HCT116 (cell line): ENCODE measurements around the gene GNAI3. TPM values are rescaled to one million over a fixed set of nuclear protein-coding genes. Genes with fewer than 3 reads are reported as not detected.

ENCODE experiments used
- ATAC-seq: fragments of 200-7000 bp; cut with Tn5 transposase; 2 replicates; pipeline ENCODE4 v1.9.1; 2020; ENCODE audit warnings: mild to moderate bottlenecking, moderate library complexity
- BruUV-seq: library from RNA; stranded (reverse); fragments of 400-500 nt; replicated peaks from 2 replicates; lab custom pipeline; 2021; lab: Mats Ljungman, UMichigan
- CTCF ChIA-PET: fragments of 300-600 bp; sonication (Branson Sonifier 250); formaldehyde crosslinking; loops from one replicate; lab custom pipeline; 2021; ENCODE audit warnings: antibody characterized with exemption; lab: Charles Lee
- POLR2A ChIA-PET: fragments of 300-600, 350-600 bp; sonication (Branson Sonifier 250); formaldehyde crosslinking; loops from one replicate; lab custom pipeline; 2021; ENCODE audit warnings: antibody characterized with exemption; lab: Charles Lee
- RAD21 ChIA-PET, 2 experiments: fragments of 300-600 bp; sonication (Branson Sonifier 250); formaldehyde crosslinking; loops; one replicate each; lab custom pipeline; 2023; ENCODE audit warnings: low total read pairs in 2 of 2; ENCODE audit not compliant: uncharacterized antibody in 2 of 2, unreplicated experiment in 2 of 2, low non-redundant PET in 1 of 2; lab: Charles Lee
- DNase-seq: peaks from one replicate; pipeline ENCODE4 v3.0.0-alpha.2; 2010; ENCODE audit warnings: low read depth, low spot score
- H2AFZ ChIP-seq: fragments of 200-600 bp; shearing (Covaris generic), sonication (generic); 2 replicates; pipeline ENCODE4 v1.6.1; 2017; ENCODE audit warnings: low read depth, mixed run types, mixed read lengths, antibody characterized with exemption, low read length; ENCODE audit not compliant: poor library complexity, severe bottlenecking
- H3K27ac ChIP-seq: 2 replicates; pipeline ENCODE4 v1.5.1; 2012; ENCODE audit warnings: low read depth, low read length
- H3K27me3 ChIP-seq: fragments of 200-600 bp; sonication (generic); 2 replicates; pipeline ENCODE4 v1.6.1; 2016; ENCODE audit warnings: mixed run types, low read length, mixed read lengths; ENCODE audit not compliant: insufficient read depth
- H3K36me3 ChIP-seq, 2 experiments: fragments of 200-500 bp in 1 of 2; fragments of 200-600 bp in 1 of 2; sonication (Bioruptor generic) in 1 of 2; sonication (generic) in 1 of 2; 2 replicates each; pipeline versions ENCODE4 v1.5.1 to v1.6.1; 2014 to 2016; ENCODE audit warnings: low read length in 2 of 2, inconsistent platforms in 1 of 2, mixed read lengths in 1 of 2, mixed run types in 1 of 2; ENCODE audit not compliant: insufficient read depth in 2 of 2, control insufficient read depth in 1 of 2
- H3K4me1 ChIP-seq, 2 experiments: fragments of 200-600 bp in 1 of 2; sonication (generic) in 1 of 2; 2 replicates each; pipeline versions ENCODE4 v1.5.1 to v1.6.1; 2012 to 2017; ENCODE audit warnings: low read length in 2 of 2, inconsistent platforms in 1 of 2, mild to moderate bottlenecking in 1 of 2, mixed read lengths in 1 of 2, mixed run types in 1 of 2, moderate library complexity in 1 of 2; ENCODE audit not compliant: insufficient read depth in 2 of 2, control insufficient read depth in 1 of 2
- H3K4me2 ChIP-seq: fragments of 200-600 bp; sonication (generic); 2 replicates; pipeline ENCODE4 v1.6.1; 2017; ENCODE audit warnings: mixed run types, low read length, mixed read lengths
- H3K4me3 ChIP-seq, 2 experiments: fragments of 200-600 bp in 1 of 2; sonication (generic) in 1 of 2; replicated peaks in 1 of 2; 2 replicates each; pipeline ENCODE4 v1.5.1; 2011 to 2016; ENCODE audit warnings: low read length in 2 of 2, control low read depth in 1 of 2, low read depth in 1 of 2, mild to moderate bottlenecking in 1 of 2, mixed read lengths in 1 of 2, mixed run types in 1 of 2
- H3K79me2 ChIP-seq: fragments of 200-600 bp; sonication (generic); 2 replicates; pipeline ENCODE4 v1.6.1; 2017; ENCODE audit warnings: mild to moderate bottlenecking, mixed run types, low read length, moderate library complexity, mixed read lengths; ENCODE audit not compliant: insufficient read depth
- H3K9ac ChIP-seq: fragments of 200-600 bp; sonication (generic); 2 replicates; pipeline ENCODE4 v1.6.1; 2016; ENCODE audit warnings: low read length, mixed read lengths
- H3K9me2 ChIP-seq: fragments of 200-600 bp; sonication (generic), shearing (Covaris generic); 2 replicates; pipeline ENCODE4 v1.6.1; 2017; ENCODE audit warnings: mixed run types, mild to moderate bottlenecking, moderate library complexity; ENCODE audit not compliant: insufficient read depth
- H3K9me3 ChIP-seq, 2 experiments: fragments of 200-500 bp in 1 of 2; fragments of 200-600 bp in 1 of 2; sonication (Bioruptor generic) in 1 of 2; sonication (generic) in 1 of 2; 2 replicates each; pipeline ENCODE4 v1.6.1; 2014 to 2017; ENCODE audit warnings: low read length in 2 of 2, mixed read lengths in 2 of 2, inconsistent platforms in 1 of 2, low read depth in 1 of 2, mild to moderate bottlenecking in 1 of 2, mixed run types in 1 of 2, moderate library complexity in 1 of 2; ENCODE audit not compliant: control insufficient read depth in 1 of 2, insufficient read depth in 1 of 2
- H4K20me1 ChIP-seq: fragments of 200-600 bp; sonication (generic), shearing (Covaris generic); 2 replicates; pipeline ENCODE4 v1.6.1; 2017; ENCODE audit warnings: mixed run types, mild to moderate bottlenecking, moderate library complexity; ENCODE audit not compliant: insufficient read depth
- CBX3 ChIP-seq: IDR thresholded peaks from 2 replicates; pipeline ENCODE4 v1.6.1; 2012; ENCODE audit warnings: low read depth
- ELF1 ChIP-seq: IDR thresholded peaks from 2 replicates; pipeline ENCODE4 v1.6.1; 2012; ENCODE audit warnings: low read depth, borderline replicate concordance
- EZH2 ChIP-seq: fragments of 200-600 bp; sonication (generic); IDR thresholded peaks from 2 replicates; pipeline ENCODE4 v1.6.1; 2017; ENCODE audit warnings: antibody characterized with exemption, mixed run types
- POLR2A ChIP-seq: IDR thresholded peaks from 2 replicates; pipeline ENCODE4 v1.7.0; 2011; ENCODE audit warnings: borderline replicate concordance; ENCODE audit not compliant: insufficient read depth, insufficient read length; ENCODE audit errors: extremely low read depth
- POLR2AphosphoS5 ChIP-seq: IDR thresholded peaks from 2 replicates; pipeline ENCODE4 v1.6.1; 2011; ENCODE audit warnings: mild to moderate bottlenecking, low read depth, low read length, moderate library complexity
- SIN3A ChIP-seq: IDR thresholded peaks from 2 replicates; pipeline ENCODE4 v1.6.1; 2012; ENCODE audit warnings: low read depth
- TCF7L2 ChIP-seq: IDR thresholded peaks from 2 replicates; pipeline ENCODE4 v1.7.0; 2011; ENCODE audit warnings: borderline replicate concordance, inconsistent platforms; ENCODE audit not compliant: insufficient read depth, insufficient read length; ENCODE audit errors: extremely low read depth
- ZNF274 ChIP-seq: fragments of 200-500 bp; sonication (Bioruptor generic); IDR thresholded peaks from 2 replicates; pipeline ENCODE4 v1.6.1; 2014; ENCODE audit warnings: mild to moderate bottlenecking, low read depth, low read length, inconsistent platforms
- intact Hi-C: fragments of 100-400 bp; cut with micrococcal nuclease; formaldehyde crosslinking; loops from 2 replicates; pipeline ENCODE4 v1.10.0; 2022
- total RNA-seq: library from RNA; stranded (reverse); gene quantifications from one replicate; pipeline ENCODE4 v1.2.1, GENCODE V29; 2021; ENCODE audit not compliant: unreplicated experiment
- TF ChIP-seq, protein P1 (sequence below): IDR thresholded peaks from 2 replicates; pipeline ENCODE4 v1.6.1; 2012; ENCODE audit warnings: low read depth

Gene GNAI3
- total RNA-seq, 1 experiment from 2014 or later = 9.5 TPM

DNA sequence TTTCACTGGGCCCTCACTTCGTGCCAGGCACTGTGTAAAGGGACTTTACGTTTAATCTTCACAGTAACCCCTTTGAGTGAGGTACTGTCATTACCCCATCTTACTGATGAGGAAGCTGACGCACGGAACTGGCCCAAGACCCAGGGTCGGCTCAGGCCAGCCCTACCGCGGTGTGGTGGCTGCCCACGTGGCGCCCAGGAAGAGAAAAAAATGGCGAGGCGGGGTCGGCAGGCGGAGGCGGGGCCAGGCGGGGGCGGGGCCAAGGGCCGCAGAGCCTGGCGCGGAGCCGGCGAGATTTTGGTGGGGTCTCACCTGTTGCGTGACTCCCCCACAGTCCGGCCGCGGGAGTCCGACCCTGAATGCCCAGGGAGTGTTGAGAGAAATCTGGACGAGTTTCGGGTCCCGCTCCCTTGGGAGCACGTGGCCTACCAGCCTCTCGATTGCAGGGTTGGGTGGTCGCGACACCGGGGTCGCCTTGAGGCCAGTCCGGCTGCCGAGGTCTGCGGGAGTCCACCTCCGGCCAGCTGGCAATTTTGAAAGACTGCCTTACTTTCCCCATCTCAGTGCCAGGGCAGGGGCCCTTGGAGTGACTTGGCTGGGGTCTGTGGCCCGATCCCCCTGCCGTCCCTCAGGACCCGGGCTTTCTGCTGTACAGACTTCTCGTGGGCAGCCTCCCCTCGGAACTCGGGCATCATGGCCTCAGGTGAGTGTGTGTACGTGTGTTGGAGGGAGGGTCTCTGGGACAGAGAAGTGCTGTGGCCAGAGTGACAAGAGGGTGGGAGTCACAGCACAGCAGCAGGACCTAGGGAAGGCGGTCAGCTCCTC lies 71.4 kb downstream of the GNAI3 start, which contains the start of the genes AMPD2 and GNAT2 (continued):
- TF ChIP-seq ELF1 = no peak
- peak; percentile 67 for TF ChIP-seq POLR2A
- no peak for TF ChIP-seq EZH2
- no peak for TF ChIP-seq TCF7L2
- peak; percentile 80 for TF ChIP-seq SIN3A
- TF ChIP-seq, all 23 proteins: peak for 7

DNA sequence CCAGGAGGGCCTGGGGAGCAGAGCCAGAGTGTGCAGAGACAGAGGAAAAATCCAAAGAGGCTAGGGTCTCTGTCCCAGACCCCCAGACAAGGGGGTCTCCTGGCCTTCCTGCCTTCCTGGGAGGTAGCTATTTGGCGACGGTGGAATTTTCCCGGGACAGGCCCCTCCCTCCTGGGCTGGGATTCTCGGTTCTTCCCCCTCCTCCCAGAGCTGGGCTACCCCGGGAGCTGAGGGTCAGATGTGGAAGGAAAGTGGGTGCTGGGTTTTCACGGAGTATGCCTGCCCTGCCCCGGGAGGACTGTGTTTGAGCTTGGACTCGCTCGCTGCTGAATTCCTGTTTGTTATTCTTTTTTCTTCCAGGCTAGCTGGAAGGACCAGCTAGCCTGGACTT lies 72.0 kb downstream of the GNAI3 start:
- Histone ChIP-seq H3K9me2 (no peaks in the 10 kb centered on the region), H3K9ac (peak overlapping the region; percentile 99), H2AFZ (no peak overlapping the region), H3K79me2 (peaks cover 53% of the 10 kb centered on the region), H4K20me1 (no peaks in the 10 kb centered on the region)
- peak; percentile 58 for ATAC-seq
- RAD21 ChIA-PET = no interaction called here
- CTCF ChIA-PET = interaction anchor here (1.2 to 2.0 kb wide), 4 partner anchors 9 to 72 kb away, joined by 4 to 13 read pairs (median 8); partner anchors contain the start of gene GNAI3
- intact Hi-C loops = no loop called here
- BruUV-seq = no TSS peak
- TF ChIP-seq POLR2AphosphoS5 (peak; percentile 22; the same call in 1 of the 2 replicates), ZNF274 (no peak), CBX3 (no peak)
- TF ChIP-seq, protein P1, sequence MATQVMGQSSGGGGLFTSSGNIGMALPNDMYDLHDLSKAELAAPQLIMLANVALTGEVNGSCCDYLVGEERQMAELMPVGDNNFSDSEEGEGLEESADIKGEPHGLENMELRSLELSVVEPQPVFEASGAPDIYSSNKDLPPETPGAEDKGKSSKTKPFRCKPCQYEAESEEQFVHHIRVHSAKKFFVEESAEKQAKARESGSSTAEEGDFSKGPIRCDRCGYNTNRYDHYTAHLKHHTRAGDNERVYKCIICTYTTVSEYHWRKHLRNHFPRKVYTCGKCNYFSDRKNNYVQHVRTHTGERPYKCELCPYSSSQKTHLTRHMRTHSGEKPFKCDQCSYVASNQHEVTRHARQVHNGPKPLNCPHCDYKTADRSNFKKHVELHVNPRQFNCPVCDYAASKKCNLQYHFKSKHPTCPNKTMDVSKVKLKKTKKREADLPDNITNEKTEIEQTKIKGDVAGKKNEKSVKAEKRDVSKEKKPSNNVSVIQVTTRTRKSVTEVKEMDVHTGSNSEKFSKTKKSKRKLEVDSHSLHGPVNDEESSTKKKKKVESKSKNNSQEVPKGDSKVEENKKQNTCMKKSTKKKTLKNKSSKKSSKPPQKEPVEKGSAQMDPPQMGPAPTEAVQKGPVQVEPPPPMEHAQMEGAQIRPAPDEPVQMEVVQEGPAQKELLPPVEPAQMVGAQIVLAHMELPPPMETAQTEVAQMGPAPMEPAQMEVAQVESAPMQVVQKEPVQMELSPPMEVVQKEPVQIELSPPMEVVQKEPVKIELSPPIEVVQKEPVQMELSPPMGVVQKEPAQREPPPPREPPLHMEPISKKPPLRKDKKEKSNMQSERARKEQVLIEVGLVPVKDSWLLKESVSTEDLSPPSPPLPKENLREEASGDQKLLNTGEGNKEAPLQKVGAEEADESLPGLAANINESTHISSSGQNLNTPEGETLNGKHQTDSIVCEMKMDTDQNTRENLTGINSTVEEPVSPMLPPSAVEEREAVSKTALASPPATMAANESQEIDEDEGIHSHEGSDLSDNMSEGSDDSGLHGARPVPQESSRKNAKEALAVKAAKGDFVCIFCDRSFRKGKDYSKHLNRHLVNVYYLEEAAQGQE = no peak
- TF ChIP-seq, all 23 proteins: peak for 1
- H3K36me3 ChIP-seq = no peaks in the 10 kb centered on the region
- DNase-seq = no peak
- H3K27ac ChIP-seq = peak overlapping the region; percentile 86
- peak overlapping the region; percentile 88 to 95 for H3K4me3 ChIP-seq
- H3K27me3 ChIP-seq = no peaks in the 10 kb centered on the region
- H3K4me2 ChIP-seq = peak overlapping the region; percentile 100
- H3K9me3 ChIP-seq = no peaks in the 10 kb centered on the region
- POLR2A ChIA-PET = interaction anchor here (1.3 to 2.3 kb wide), 2 partner anchors 16 to 72 kb away, joined by 4 to 17 read pairs; partner anchors contain the start of gene GNAI3
- peaks cover 30 to 47% of the 10 kb centered on the region in 2 experiments; a peak in 3 of 4 replicates for H3K4me1 ChIP-seq
